ELF-1 (cell line): ENCODE measurements around the gene NOTO.
"Not testable (repeated sequence)": the region's sequence is repeated elsewhere in the genome, so short reads cannot be mapped to it uniquely, and the experiment has no call there.

ENCODE experiments used
- DNase-seq: peaks from one replicate; pipeline ENCODE4 v3.0.0-alpha.2; 2016; ENCODE audit warnings: low read depth, low spot score

Gene NOTO, protein sequence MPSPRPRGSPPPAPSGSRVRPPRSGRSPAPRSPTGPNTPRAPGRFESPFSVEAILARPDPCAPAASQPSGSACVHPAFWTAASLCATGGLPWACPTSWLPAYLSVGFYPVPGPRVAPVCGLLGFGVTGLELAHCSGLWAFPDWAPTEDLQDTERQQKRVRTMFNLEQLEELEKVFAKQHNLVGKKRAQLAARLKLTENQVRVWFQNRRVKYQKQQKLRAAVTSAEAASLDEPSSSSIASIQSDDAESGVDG

DNA sequence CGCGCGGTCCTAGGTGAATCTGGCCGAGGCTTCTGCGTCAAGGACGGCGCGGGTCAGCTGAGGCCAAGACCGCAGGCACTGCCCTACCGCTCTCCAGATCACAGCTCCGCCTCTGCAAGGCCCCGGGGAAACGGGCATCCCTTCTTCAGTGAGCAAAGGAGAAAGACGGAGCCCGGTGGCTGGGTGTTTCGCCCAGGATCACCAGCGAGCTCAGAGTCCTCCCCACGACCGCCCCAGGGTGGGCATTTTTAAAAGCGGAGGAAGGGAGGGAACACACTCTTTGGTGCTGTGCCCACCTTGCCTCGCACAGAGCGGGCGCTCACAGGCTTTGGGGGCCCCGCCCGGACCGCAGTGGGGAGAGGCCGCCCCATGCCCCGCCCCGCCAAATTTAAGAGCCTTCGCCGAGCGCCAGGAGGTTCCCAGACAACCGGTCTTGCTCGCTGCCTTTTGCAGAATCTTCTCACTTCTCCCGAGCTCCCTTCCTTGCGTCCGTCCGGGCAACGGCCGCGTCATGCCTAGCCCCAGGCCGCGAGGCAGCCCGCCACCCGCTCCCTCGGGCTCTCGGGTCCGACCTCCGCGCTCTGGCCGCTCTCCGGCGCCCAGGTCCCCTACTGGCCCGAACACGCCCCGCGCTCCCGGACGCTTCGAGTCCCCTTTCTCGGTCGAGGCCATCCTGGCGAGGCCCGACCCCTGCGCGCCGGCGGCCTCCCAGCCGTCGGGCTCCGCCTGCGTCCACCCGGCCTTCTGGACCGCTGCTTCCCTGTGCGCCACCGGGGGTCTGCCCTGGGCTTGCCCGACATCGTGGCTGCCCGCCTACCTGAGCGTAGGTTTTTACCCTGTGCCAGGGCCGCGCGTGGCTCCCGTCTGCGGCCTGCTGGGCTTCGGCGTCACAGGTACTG, at the start of gene NOTO:
Gene NOTO (plus strand): TSS at position 419 of the 899 bp plus-strand sequence. CDS start 93 bp downstream, at position 512.
- DNase-seq: peak; percentile 62

DNA sequence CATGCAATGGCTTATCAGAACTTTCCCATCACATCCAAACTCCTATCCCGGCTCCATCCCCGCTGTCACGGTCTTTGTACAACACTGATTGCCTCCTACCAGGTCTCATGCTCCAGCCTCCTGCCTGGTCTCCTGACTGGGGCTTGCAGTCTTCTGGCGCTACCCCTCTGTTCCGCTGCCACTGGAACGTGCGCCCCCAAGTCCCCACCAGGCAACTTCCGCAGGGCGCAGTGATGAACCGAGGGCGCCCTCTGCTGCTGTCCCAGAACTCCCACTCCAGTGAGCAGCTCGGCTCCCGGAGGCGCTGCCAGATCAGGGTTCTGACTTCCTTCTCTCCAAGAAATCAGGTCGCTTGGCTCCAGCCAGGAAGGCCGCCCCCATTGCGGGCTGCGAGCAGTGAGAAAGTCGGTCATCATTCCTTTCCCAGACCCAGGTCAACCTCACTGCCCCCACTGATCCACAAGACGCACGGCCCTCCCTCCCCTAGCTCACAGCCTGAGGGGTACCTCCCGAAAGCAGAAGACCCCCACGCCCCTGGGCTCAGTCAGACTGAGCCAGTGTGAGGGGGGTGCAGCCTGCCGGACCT, 45.7 kb upstream of the NOTO start:
- DNase-seq: peak; percentile 82

DNA sequence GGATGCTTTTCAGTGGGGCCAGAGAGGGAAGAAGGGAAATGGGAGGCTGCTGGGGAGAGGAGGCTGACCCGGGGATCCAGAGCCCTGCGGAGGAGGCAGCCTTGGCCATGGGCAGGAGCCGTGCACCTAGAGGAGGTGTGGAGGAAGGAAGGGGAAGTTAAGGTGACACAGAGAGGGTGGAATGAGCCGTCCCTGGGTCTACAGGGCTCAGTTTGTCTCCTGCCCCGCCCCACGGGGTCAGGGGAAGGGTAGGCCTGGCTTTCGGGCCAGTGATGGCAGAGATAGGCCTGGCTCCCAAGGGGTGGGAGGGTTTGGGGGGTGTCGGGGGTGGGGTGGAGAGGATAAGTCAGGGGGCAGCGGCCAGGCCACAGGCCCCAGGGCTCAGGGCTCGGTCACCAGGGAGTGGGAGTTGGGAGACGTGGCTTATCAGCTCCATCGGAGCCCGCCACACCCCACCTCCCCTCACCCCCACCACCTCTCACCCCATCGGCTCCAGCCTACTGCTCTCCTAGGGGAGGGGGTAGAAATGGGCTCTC, 39.5 kb upstream of the NOTO start:
- DNase-seq: no peak

DNA sequence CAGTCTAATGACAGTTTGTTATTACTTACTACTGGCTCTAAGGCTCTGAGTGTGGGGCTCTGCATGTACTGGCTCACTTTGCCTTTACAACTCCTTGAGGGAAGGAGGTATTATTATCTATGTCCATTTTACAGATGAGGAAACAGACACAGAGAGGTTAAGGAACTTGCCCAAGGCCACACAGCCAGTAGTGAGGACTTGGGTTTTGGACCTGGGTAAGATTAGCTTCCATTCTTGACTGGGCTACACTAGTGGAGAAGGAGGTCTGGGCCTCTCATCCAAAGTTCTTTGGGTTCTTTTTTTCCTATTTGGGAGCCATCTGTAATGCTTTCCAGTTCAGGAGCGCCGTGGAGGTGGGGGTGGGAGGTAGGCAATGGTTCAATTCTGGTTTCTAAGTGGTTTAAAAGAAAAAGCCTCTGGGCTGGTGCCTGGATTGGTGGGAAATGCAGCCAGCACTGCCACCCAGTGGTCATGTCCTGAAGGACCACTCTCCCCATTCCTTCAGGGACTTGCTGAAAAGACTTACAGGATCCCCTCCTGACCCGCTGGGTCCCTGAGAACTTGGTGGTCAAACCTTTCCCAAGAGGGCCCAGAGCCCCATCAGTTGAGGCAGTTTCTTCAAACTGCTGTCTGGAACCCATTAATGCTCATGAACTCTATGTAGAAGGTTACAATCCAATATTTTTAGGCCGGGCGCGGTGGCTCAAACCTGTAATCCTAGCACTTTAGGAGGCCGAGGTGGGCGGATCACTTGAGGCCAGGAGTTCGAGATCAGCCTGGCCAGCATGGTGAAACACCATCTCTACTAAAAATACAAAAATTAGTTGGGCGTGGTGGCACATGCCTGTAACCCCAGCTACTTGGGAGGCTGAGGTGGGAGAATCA, 38.6 kb upstream of the NOTO start:
- DNase-seq: peak; percentile 93

DNA sequence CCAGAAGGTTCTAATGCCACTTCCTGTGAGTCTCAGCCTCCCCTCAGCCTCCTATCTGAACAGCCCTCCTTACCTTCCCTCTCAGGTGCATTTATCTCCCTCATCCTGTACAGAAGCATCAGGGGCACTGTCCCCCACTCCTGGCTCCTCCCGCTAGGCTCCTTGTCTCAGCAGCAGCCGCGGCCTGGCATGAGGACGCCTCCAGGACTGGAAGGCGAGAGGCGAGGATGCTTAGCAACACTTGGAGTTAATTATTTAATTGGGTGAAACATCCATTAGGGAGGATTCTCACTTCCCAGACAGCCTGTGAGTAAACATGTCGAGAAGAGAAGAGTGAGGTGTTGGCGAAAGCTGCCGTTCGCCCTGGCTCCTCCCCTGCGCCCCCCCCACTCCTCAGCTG, 36.4 kb upstream of the NOTO start:
- DNase-seq: not testable (repeated sequence)

DNA sequence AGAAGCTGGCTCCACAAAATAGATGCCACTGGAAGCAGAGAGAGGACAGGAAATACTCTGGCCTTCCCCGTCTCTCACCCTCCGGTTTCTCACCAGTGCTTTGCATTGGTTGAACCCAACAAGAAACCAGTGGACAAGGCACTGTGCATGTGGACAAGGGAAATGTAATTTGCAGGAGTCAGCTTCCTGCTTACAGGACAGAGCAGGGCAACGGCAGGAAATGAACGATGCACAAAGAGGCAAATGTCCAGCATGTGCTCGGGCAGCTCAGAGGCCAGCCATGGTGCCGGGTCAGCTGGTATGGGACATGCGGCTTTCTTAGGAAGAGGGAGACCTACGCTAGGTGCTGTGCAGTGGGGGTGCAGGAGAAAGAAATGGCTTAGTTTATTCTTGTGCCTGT, 35.6 kb upstream of the NOTO start:
- not testable (repeated sequence) for DNase-seq

DNA sequence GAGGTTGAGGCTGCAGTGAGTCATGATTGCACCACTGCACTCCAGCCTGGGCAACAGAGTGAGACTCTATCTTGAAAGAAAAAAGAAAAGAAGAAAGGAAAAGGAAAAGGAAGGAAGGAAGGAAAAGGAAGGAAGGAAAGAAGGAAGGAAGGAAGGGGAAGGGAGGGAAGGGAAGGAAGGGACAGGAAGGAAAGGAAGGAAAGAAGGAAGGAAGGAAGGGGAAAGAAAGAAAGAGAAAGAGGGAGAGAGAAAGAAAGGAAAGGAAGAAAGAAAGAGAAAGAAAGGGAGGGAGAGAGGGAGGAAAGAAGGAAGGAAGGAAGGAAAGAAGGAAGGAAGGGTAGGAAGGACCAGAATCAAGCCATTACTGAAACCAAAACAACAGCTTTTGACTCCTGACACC, 34.0 kb upstream of the NOTO start:
- DNase-seq: not testable (repeated sequence)

DNA sequence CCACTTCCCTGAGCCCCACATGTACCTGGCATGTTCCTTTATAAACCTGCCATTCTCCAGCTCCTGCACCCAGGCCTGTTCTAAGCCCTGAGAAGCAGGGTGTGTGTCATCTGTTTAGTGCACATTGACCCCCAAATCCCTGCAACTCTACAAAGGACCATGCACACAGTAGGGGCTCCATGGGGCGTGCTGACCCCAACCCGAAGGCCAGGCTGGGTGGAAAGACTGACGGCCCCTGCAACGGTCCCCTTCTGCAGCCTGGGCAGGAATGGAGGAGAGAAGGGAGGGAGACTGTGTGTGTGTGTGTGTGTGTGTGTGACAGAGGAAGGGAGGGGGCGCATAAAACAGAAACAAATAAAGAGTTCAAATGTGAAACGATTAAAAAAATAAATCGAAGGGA, 32.0 kb upstream of the NOTO start:
- not testable (repeated sequence) for DNase-seq

DNA sequence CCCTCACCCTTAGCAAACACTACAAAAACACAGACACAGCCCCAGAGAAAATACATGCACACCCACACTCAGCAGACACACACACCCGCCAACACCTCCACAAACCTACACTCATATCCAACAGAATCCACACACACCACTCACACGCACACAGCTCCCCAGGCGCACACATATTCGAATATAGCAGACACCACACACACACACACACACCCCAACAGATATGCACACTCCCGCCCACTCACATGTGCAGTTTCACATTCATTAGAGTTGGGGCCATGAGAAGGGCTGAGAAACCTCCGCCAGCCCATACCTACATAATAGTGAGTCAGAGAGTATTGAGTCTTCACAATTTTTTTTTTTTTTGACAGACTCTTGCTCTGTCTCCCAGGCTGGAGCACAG, 29.4 kb upstream of the NOTO start:
- DNase-seq: no peak

DNA sequence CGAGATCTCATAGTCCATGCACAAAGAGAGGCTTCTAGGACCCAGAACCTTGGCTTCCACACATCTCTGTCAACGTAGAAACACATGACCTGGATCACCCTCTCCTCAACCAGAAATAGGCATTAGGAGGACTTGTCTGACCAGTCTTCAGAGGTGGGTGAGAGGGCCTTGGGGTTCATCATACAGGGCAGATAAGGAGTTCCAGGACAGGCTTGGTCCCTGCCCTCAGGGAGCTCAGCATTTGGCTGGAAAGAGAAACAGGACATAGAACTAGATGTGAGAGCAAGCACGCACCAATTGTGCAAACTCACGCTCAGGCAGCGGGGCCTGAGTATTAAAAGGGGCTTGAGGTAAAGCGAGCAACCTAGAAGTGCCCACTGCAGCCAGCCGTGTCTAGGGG, 28.6 kb upstream of the NOTO start:
- peak; percentile 62 for DNase-seq

DNA sequence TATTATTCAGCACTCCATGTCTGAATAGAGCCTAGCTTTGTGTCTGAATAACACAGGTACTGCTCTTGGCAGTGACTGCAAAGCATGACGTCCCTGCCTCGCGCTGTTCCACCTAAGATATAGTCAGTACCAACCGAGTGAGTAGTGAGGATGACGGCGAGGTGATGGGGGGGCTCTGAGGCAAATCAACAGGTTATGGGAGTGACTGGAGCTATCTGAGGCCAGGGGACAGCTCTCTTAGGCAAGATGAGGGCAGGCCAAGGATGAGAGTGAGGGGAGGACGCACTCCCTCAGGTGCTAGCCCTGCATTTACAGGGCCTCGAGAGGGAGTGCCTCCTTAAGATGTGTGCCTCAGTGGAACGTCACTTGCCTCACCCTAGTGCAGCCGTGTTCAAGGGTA, 28.1 kb upstream of the NOTO start:
- no peak for DNase-seq

DNA sequence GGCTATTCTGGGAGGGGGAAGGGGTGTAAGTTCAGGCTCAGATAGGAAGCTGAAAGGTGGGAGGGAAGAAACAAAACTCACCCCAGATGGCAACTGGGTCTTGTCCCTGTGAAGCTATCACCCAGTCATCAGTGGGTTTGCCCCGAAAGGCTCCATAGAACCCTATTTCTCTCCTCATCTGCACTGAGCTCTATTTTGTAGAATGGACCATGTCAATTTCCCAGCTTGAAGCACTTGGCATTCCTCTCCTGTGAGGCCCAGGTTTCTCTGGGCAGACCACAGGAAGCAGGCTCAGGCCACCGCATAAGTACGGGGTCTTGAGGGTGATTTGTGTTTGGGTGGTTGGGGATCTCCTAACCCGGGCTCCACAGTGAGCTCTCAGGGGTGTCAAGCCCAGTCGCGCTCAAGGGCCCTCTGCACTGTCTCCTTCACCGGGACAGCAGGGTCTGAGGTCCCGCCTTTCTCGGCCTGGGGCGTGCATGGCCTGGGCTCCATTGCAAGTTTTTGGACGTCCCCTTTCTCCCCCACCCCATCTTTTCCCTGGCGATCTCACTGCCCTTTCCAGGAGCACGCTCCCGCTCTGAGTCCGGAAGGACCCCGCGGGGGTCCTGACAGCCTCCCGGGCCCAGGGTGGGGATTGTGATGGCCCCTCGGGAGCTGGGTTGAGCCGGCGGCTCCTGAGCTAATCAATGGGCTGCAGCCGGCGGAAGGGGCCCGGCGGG, 27.3 kb upstream of the NOTO start:
- DNase-seq: no peak

DNA sequence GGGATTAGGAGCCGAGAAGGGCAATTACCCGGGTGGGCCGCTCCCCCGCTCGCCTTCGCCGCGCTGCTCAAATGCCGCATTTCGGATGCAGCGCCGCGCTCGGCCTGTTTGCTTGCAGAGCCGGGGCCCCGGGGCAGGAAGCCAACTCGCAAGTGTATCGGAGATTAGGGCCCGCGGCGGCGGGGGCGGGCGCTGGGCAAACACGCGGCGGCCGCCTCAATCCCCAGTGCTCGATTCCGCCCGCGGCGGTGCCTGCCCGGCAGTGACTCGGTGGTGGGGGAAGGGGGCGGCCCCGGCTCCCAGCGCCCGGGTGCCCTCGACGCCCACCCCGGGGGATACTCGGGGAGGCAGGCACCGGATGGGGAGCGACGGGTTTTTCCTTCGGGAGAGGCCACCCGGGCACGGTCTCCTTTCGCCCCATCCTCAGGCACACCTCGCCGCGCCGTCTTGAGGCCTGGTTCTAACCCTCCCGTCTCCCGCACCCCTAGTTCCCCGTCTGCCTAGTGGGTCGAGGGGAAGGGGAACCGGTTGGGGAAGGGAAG, 26.6 kb upstream of the NOTO start:
- peak; percentile 78 for DNase-seq

DNA sequence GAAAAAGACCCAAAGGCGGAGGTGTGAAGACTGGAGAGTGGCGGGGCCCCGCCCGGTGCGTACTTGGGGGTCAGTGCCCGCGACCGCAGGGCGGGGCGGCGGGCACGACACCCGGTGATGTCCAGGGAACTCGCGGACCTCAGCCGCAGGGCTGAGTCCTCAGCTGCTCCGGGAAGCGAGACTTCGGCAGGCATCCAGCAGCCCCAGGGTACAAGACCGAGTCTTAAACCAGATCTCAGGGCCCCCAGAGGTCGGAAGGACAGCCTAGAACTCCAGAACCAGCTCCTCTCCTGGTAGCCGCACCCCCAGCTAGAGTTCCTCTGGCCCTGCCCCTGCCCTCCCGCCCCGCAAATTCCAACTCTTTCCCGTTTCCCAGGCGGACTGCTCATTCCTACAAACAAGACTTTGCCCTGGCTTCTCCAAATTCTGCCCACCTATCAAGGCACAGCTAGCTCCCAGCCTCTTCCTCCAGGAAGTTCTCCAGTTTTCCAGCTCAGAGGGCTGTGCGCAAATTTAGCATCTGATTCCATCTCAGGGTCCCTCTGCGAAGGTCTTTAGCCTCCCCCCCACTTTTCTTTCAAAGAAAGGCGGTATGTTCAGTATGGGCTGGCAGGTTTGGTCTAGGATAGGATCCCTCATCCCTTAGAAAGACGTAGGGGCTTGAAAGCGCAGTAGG, 26.0 kb upstream of the NOTO start:
- DNase-seq: peak; percentile 57

DNA sequence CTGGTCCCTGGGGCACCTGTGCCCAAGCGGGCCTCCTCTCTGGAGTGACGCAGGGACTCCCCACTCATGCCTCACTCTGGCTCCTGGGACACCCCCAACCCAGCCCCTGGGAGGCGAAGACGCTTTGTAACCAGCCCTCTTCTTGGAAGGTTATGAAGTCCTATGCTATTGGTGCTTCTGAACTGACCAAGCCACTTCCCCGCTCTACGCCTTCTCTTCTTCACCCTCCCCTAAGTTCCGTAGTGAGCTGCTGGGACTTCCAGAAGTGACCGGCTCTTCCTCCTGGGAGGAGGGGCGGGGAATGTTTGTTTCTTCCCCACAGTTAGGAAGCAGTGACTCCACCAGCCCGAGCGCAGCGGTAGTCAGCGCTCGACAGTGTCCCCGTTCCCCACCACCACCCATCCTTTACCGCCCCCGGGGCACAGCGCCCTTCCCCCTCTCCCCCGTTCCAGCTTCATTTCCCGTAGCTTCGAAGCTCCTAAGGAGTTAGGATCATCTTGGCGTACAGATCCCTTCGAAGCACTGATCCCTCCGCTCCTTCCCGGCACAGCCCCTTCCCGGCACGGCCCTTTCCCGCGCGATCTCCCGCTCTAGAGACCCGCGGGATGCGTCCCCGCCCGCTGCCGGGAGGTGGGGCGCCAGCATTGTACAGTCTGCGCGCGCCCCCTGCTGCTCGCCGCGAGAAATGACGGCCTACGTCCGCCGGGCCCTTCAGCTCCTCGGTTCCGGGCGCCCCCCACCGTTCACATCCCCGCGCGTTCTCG, 25.3 kb upstream of the NOTO start:
- DNase-seq: peak; percentile 93

DNA sequence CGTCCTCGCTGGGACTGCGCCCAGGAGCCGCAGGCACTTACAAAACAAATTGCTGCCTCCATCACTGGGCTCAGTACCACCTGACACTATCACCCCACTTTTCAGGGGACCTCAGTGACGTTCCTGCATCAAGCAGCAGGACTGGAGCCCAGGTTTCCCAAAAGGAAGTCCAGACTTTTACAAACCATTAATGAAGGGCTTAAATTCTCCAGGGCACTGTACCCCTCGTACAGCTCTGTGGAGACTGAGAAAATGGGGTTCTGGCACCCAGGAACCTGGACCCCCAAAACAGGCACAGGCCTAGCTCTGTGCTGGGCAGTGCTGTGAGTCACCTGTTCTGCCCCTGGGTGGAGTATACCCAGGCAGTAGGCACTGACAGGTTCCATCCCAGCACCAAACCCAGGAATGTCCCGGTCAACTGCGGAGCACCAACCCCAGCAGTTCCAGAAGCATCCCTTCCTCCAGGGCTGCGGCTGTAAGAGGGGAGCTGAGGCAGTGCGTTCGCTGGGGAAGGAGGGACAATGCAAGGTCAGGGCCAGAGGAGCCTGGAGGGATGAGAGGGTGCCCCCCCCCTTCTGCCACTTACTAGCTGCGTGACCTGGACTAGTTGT, 24.6 kb upstream of the NOTO start:
- DNase-seq: no peak

DNA sequence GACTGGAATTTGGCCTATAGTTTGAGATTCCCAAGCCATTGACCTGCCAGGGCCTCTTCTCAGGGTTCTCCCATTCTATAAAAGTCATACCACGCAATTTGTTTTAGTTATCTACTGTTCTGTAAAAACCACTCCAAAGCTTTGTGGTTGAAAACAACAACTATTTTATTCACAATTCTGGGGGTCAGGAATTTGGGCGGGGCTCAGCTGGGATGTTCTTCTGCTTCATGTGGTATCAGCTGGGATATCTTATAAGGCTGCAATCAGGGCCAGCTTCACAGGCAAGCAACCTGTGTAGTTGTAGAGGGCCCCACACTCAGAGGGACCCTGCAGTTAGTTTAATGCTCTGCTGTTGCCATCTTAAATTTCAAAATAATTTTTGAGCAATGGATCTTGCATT, 16.4 kb upstream of the NOTO start:
- no peak for DNase-seq

DNA sequence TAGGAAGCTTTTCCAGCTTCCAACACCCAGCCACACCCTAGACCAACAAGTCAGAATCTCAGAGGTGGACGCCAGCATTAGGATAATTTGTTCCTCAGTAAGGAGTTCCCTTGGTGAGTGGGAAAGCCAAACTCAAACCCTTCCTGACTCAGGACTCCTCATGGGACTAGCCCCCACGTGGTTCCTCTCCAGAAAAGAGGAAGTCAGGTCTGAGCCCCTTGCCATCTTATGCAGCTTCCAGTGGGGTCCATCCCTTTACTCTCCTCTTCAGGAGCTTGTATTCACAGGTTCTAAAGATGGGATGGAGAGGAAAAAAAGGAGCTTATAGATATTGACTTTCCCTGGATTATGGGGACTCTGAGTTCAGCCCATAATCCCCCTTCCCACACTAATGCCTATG, 14.8 kb upstream of the NOTO start:
- DNase-seq: no peak

DNA sequence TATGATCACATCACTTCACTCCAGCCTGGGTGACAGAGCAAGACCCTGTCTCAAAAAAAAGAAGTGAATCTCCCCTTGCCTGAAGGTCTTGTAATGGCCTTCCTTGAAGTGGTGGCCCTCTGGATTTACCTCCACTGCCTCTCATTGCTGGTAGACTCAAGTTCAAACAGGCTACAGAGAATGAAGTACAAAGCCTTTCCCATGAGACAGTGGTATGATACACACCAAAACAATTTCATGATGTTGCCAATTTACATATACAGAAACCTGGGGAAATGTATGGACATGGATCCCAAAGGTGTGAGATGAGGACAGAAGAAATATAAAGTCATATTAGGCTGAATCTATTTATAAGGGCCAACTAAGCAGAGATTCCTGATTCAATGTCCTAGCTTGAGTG, 4.8 kb upstream of the NOTO start:
- no peak for DNase-seq
